ENCODE results near the gene SIRPA. TPM values are rescaled to one million over a fixed set of nuclear protein-coding genes. Genes with fewer than 3 reads are reported as not detected.

The SIRPA gene
- total RNA-seq, 1 experiment from 2014 or later, result 12.8 TPM

DNA sequence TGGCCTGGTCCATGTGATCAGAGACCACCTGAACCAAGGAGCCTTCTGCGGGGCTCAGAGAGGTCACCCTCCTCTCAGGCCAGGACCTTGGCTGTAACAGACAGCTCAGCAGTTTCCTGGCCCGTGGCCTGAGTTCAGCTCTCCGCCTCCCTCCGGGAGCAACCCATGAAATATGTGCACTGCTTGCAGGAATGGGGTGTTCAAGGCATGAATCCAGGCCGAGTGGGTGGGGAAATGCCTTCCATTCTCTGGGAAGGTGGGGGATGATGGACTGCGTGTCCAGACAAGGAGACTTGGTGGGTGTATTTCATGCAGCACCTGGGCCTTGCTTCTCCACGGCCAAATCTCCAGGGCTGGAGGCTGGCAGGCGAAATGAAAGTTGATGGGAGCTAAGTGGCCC, 46.0 kb downstream of the SIRPA start:
- no peak overlapping the region for H3K27ac ChIP-seq (ENCODE audit: low read length)
- peaks cover 20% of the 10 kb centered on the region for H3K27me3 ChIP-seq (ENCODE audit: low read length)
- H3K9me3 ChIP-seq (ENCODE audit: low read length), result no peaks in the 10 kb centered on the region
- H3K9ac ChIP-seq (ENCODE audit: low read length), result no peak overlapping the region
- BruUV-seq (replicated peaks), result no TSS peak
- H3K4me3 ChIP-seq (ENCODE audit: low read length), result no peak overlapping the region
- H3K4me2 ChIP-seq (ENCODE audit: low read length), result no peak overlapping the region
- CTCF ChIA-PET, result no interaction called here
- H3K4me1 ChIP-seq (ENCODE audit: insufficient read depth, low read length), result no peaks in the 10 kb centered on the region
- H3F3A ChIP-seq (ENCODE audit: low read length, unreplicated experiment), result no peaks in the 10 kb centered on the region
- POLR2A ChIA-PET (ENCODE audit: unreplicated experiment), result no interaction called here
- H3K9me2 ChIP-seq (replicated peaks; ENCODE audit: low read length), result no peaks in the 10 kb centered on the region
- no peak for ATAC-seq
- DNase-seq, result no peak
- intact Hi-C loops (cut with micrococcal nuclease), result loop anchor here (10.0 kb wide), 1 partner anchor 136 kb away; no protein-coding TSS in a partner anchor
- no peaks in the 10 kb centered on the region for H3K79me2 ChIP-seq (ENCODE audit: low read length)
- no peaks in the 10 kb centered on the region for H4K20me1 ChIP-seq (ENCODE audit: low read length)
- H2AFZ ChIP-seq (ENCODE audit: low read length), result no peak overlapping the region
- TF ChIP-seq EZH2phosphoT487 (IDR thresholded peaks at IDR 0.05; ENCODE audit: borderline replicate concordance, low read length), result no peak
- TF ChIP-seq, protein P1, sequence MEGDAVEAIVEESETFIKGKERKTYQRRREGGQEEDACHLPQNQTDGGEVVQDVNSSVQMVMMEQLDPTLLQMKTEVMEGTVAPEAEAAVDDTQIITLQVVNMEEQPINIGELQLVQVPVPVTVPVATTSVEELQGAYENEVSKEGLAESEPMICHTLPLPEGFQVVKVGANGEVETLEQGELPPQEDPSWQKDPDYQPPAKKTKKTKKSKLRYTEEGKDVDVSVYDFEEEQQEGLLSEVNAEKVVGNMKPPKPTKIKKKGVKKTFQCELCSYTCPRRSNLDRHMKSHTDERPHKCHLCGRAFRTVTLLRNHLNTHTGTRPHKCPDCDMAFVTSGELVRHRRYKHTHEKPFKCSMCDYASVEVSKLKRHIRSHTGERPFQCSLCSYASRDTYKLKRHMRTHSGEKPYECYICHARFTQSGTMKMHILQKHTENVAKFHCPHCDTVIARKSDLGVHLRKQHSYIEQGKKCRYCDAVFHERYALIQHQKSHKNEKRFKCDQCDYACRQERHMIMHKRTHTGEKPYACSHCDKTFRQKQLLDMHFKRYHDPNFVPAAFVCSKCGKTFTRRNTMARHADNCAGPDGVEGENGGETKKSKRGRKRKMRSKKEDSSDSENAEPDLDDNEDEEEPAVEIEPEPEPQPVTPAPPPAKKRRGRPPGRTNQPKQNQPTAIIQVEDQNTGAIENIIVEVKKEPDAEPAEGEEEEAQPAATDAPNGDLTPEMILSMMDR (conservative IDR thresholded peaks at IDR 0.05; ENCODE audit: low read depth, low read length), result no peak
- TF ChIP-seq EZH2 (IDR thresholded peaks at IDR 0.05; ENCODE audit: low read length, unreplicated experiment), result no peak
- no peaks in the 10 kb centered on the region for H3K36me3 ChIP-seq (ENCODE audit: low read depth, low read length)

DNA sequence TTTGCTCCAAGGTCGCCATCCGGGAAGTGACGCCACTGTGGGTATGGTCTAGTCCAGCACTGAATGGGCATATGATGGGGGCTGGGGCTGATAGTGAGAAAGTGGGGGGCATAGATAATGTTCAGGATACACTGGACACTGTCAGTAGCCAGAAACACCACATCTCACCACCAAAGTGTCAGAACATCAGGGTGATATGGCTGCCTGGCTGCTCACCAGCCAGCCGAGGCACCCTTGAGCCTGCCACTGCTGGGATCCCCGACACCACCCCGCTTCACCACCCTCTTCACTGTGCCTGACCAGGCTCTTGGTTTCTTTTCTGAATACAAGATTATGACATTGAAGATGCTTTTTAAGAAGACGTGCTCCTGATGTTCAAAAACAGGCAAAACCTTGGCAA, 46.9 kb downstream of the SIRPA start:
- Histone ChIP-seq H3K9me3 (ENCODE audit: low read length) (no peaks in the 10 kb centered on the region), H3K9me2 (replicated peaks; ENCODE audit: low read length) (no peaks in the 10 kb centered on the region), H3K79me2 (ENCODE audit: low read length) (no peaks in the 10 kb centered on the region), H3K4me3 (ENCODE audit: low read length) (no peak overlapping the region), H3F3A (ENCODE audit: low read length, unreplicated experiment) (no peaks in the 10 kb centered on the region), H3K9ac (ENCODE audit: low read length) (no peak overlapping the region), H4K20me1 (ENCODE audit: low read length) (no peaks in the 10 kb centered on the region), H3K27ac (ENCODE audit: low read length) (no peak overlapping the region), H2AFZ (ENCODE audit: low read length) (no peak overlapping the region), H3K4me1 (ENCODE audit: insufficient read depth, low read length) (peaks cover 6% of the 10 kb centered on the region; the same call in 1 of the 2 replicates), H3K36me3 (ENCODE audit: low read depth, low read length) (no peaks in the 10 kb centered on the region), H3K4me2 (ENCODE audit: low read length) (no peak overlapping the region), H3K27me3 (ENCODE audit: low read length) (peaks cover 27% of the 10 kb centered on the region)
- intact Hi-C loops (cut with micrococcal nuclease), result loop anchor here (10.0 kb wide), 1 partner anchor 137 kb away; no protein-coding TSS in a partner anchor
- no TSS peak for BruUV-seq (replicated peaks)
- CTCF ChIA-PET, result no interaction called here
- TF ChIP-seq, protein P1 (conservative IDR thresholded peaks at IDR 0.05; ENCODE audit: low read depth, low read length), result no peak
- TF ChIP-seq EZH2phosphoT487 (IDR thresholded peaks at IDR 0.05; ENCODE audit: borderline replicate concordance, low read length) (no peak), EZH2 (IDR thresholded peaks at IDR 0.05; ENCODE audit: low read length, unreplicated experiment) (no peak)
- no peak for ATAC-seq
- DNase-seq, result no peak
- POLR2A ChIA-PET (ENCODE audit: unreplicated experiment), result no interaction called here

DNA sequence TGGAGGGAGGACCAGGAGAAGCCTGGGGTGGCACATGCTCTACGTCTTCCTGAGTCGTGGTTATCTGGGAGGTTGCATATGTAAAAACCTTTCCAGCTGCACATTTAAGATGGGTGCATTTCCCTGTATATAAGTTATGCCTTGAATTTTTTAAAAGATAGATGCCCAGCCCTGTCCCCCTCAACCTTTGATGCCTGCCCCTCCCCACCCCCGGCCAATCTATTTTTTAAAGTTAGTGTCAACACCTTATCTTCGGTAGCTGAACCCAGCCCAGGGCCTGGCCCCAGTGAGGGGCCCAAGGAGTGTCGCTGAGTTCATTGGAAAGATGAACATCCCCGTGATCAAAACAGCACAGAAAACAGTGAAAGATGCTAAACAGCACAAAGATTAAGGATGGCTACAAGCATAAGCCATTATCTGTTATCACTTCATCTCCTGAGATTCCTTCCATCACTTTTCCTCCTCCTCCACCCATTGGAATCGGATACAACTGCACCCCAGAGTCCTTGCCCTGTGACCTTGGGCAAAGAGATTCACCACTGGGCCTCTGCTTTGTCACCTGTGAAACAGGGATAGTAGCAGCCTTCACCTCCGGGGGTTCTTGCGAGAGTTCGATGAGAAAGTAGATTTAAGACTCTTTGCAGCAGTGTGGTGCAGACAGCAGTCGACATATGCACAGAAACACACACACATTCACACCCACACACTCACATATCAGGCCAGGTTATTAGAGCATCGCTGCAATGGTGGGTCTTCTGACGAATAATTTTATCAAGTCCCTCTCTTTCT, 47.5 kb downstream of the SIRPA start:
- no TSS peak for BruUV-seq (replicated peaks)
- intact Hi-C loops (cut with micrococcal nuclease), result loop anchor here (10.0 kb wide), 1 partner anchor 138 kb away; no protein-coding TSS in a partner anchor
- Histone ChIP-seq H2AFZ (ENCODE audit: low read length) (no peak overlapping the region), H3K9me3 (ENCODE audit: low read length) (no peaks in the 10 kb centered on the region), H3K27me3 (ENCODE audit: low read length) (peaks cover 28% of the 10 kb centered on the region), H3F3A (ENCODE audit: low read length, unreplicated experiment) (no peaks in the 10 kb centered on the region), H3K9ac (ENCODE audit: low read length) (no peak overlapping the region), H3K4me1 (ENCODE audit: insufficient read depth, low read length) (peaks cover 6% of the 10 kb centered on the region; the same call in 1 of the 2 replicates), H3K9me2 (replicated peaks; ENCODE audit: low read length) (no peaks in the 10 kb centered on the region), H3K4me2 (ENCODE audit: low read length) (no peak overlapping the region), H4K20me1 (ENCODE audit: low read length) (no peaks in the 10 kb centered on the region), H3K4me3 (ENCODE audit: low read length) (no peak overlapping the region), H3K36me3 (ENCODE audit: low read depth, low read length) (no peaks in the 10 kb centered on the region), H3K27ac (ENCODE audit: low read length) (no peak overlapping the region), H3K79me2 (ENCODE audit: low read length) (no peaks in the 10 kb centered on the region)
- POLR2A ChIA-PET (ENCODE audit: unreplicated experiment), result no interaction called here
- CTCF ChIA-PET, result no interaction called here
- DNase-seq (no peak), ATAC-seq (no peak)
- TF ChIP-seq EZH2 (IDR thresholded peaks at IDR 0.05; ENCODE audit: low read length, unreplicated experiment) (no peak), EZH2phosphoT487 (IDR thresholded peaks at IDR 0.05; ENCODE audit: borderline replicate concordance, low read length) (no peak)
- TF ChIP-seq, protein P1 (conservative IDR thresholded peaks at IDR 0.05; ENCODE audit: low read depth, low read length), result no peak

All from PC-3 (cell line).